Upper lobe of right lung (tissue), 1 donor: ENCODE data around the gene C6orf15. TPM values are rescaled to one million over a fixed set of nuclear protein-coding genes. Genes with fewer than 3 reads are reported as not detected.
A peak's percentile ranks its signal among the peaks of the same experiment; 100 is the strongest.

ENCODE experiments used
- ATAC-seq: fragments of 200-7000 bp; cut with Tn5 transposase; one replicate; pipeline ENCODE4 v1.9.1; 2020; ENCODE audit warnings: mild to moderate bottlenecking, moderate library complexity
- DNase-seq: peaks from one replicate; pipeline ENCODE4 v3.0.0-alpha.2; 2020
- H3K27ac ChIP-seq: fragments of 200-600 bp; one replicate; pipeline ENCODE4 v1.8.0; 2022
- H3K27me3 ChIP-seq: fragments of 200-600 bp; one replicate; pipeline ENCODE4 v1.8.0; 2022; ENCODE audit warnings: mild to moderate bottlenecking
- H3K36me3 ChIP-seq: fragments of 200-600 bp; one replicate; pipeline ENCODE4 v1.8.0; 2022
- H3K4me1 ChIP-seq: fragments of 200-600 bp; one replicate; pipeline ENCODE4 v1.8.0; 2022
- H3K4me3 ChIP-seq: fragments of 200-600 bp; one replicate; pipeline ENCODE4 v1.8.0; 2022; ENCODE audit warnings: mild to moderate bottlenecking
- H3K9me3 ChIP-seq: fragments of 200-600 bp; one replicate; pipeline ENCODE4 v1.8.0; 2022
- CTCF ChIP-seq: fragments of 200-600 bp; IDR thresholded peaks from one replicate; pipeline ENCODE4 v1.8.0; 2022; ENCODE audit warnings: antibody characterized with exemption
- intact Hi-C: fragments of 100-400 bp; cut with DNase I; formaldehyde crosslinking; loops from one replicate; pipeline ENCODE4 v1.11.0; 2022
- total RNA-seq: library from RNA; stranded (reverse); fragmentation: NEBNext Ultra II Directional; extraction: Animal tissue kit (Norgen Biotek cat#: 25700); gene quantifications from one replicate; pipeline ENCODE4 v1.2.1, GENCODE V29; 2021
- donor health status: DM: no; HTN: yes; CAD: no; lungs with severe emphysema.

Gene C6orf15
- total RNA-seq, 1 donor from 2014 or later = not detected

- H3K4me1 ChIP-seq = no peaks in the 10 kb centered on the region
- no peaks in the 10 kb centered on the region for H3K9me3 ChIP-seq
- ATAC-seq (no peak), DNase-seq (no peak)
- no peaks in the 10 kb centered on the region for H3K36me3 ChIP-seq
- no peak for TF ChIP-seq CTCF
- intact Hi-C loops = no loop called here
- H3K27ac ChIP-seq = no peak overlapping the region
- no peaks in the 10 kb centered on the region for H3K27me3 ChIP-seq
- no peak overlapping the region for H3K4me3 ChIP-seq
Measured at GRCh38 chr6:31129130-31129529, 16.8 kb upstream of the C6orf15 start.

- Histone ChIP-seq H3K27ac (no peak overlapping the region), H3K36me3 (no peaks in the 10 kb centered on the region), H3K4me3 (no peak overlapping the region), H3K9me3 (no peaks in the 10 kb centered on the region), H3K27me3 (no peaks in the 10 kb centered on the region), H3K4me1 (no peaks in the 10 kb centered on the region)
- DNase-seq = no peak
- peak; percentile 75 for ATAC-seq
- TF ChIP-seq CTCF = peak; percentile 86
- intact Hi-C loops = no loop called here
Measured at GRCh38 chr6:31128093-31128676, 15.8 kb upstream of the C6orf15 start.

- no peaks in the 10 kb centered on the region for H3K36me3 ChIP-seq
- intact Hi-C loops = no loop called here
- no peaks in the 10 kb centered on the region for H3K9me3 ChIP-seq
- no peak for ATAC-seq
- no peak overlapping the region for H3K27ac ChIP-seq
- H3K27me3 ChIP-seq = no peaks in the 10 kb centered on the region
- TF ChIP-seq CTCF = no peak
- peaks cover 2% of the 10 kb centered on the region for H3K4me1 ChIP-seq
- DNase-seq = no peak
- H3K4me3 ChIP-seq = no peak overlapping the region
Measured at GRCh38 chr6:31126396-31127175, 14.2 kb upstream of the C6orf15 start.

GRCh38 chr6:31125586-31126363 lies 13.4 kb upstream of the C6orf15 start:
- intact Hi-C loops = no loop called here
- ATAC-seq (no peak), DNase-seq (no peak)
- no peak overlapping the region for H3K4me3 ChIP-seq
- no peak for TF ChIP-seq CTCF
- peaks cover 2% of the 10 kb centered on the region for H3K4me1 ChIP-seq
- H3K9me3 ChIP-seq = no peaks in the 10 kb centered on the region
- no peak overlapping the region for H3K27ac ChIP-seq
- no peaks in the 10 kb centered on the region for H3K27me3 ChIP-seq
- H3K36me3 ChIP-seq = no peaks in the 10 kb centered on the region

GRCh38 chr6:31125162-31125561 lies 12.8 kb upstream of the C6orf15 start:
- no peak for TF ChIP-seq CTCF
- no peak overlapping the region for H3K4me3 ChIP-seq
- no peak overlapping the region for H3K27ac ChIP-seq
- intact Hi-C loops = no loop called here
- peak; percentile 75 for ATAC-seq
- H3K36me3 ChIP-seq = no peaks in the 10 kb centered on the region
- no peaks in the 10 kb centered on the region for H3K27me3 ChIP-seq
- peak; percentile 78 for DNase-seq
- H3K9me3 ChIP-seq = no peaks in the 10 kb centered on the region
- H3K4me1 ChIP-seq = peaks cover 2% of the 10 kb centered on the region
